SK-N-MC (cell line): Measurements from ENCODE around the gene BRD9.

Source experiments
- DNase-seq: peaks from one replicate; pipeline ENCODE4 v3.0.0-alpha.2; 2011; ENCODE audit warnings: low read depth, low spot score
- H3K27ac ChIP-seq: fragments of 200-600 bp; sonication (generic); 2 replicates; pipeline ENCODE4 v1.5.1; 2016; ENCODE audit warnings: mixed run types
- H3K36me3 ChIP-seq: fragments of 200-600 bp; sonication (generic); 2 replicates; pipeline ENCODE4 v1.6.1; 2017; ENCODE audit warnings: antibody characterized with exemption, low read length, mixed read lengths; ENCODE audit not compliant: insufficient read depth
- H3K4me3 ChIP-seq: fragments of 200-600 bp; sonication (generic); 2 replicates; pipeline ENCODE4 v1.5.1; 2016
- H3K9ac ChIP-seq: fragments of 200-600 bp; sonication (generic); 2 replicates; pipeline ENCODE4 v1.8.0; 2017; ENCODE audit warnings: mixed run types, mixed read lengths; ENCODE audit not compliant: insufficient read length
- H3K9me3 ChIP-seq: fragments of 200-600 bp; sonication (generic); 2 replicates; pipeline ENCODE4 v1.6.1; 2017; ENCODE audit warnings: low read depth, mild to moderate bottlenecking, antibody characterized with exemption, low read length, moderate library complexity, mixed read lengths
- EZH2 ChIP-seq: fragments of 200-600 bp; sonication (generic); IDR thresholded peaks from one replicate; pipeline ENCODE4 v1.6.1; 2017; ENCODE audit warnings: antibody characterized with exemption
- FOXP2 ChIP-seq: optimal IDR thresholded peaks from 2 replicates; pipeline ENCODE3; 2011; ENCODE audit warnings: mild to moderate bottlenecking, moderate library complexity; ENCODE audit not compliant: insufficient read depth; ENCODE audit errors: extremely low read length, control extremely low read depth
- POLR2AphosphoS5 ChIP-seq: IDR thresholded peaks from 2 replicates; pipeline ENCODE4 v1.6.1; 2012; ENCODE audit warnings: mild to moderate bottlenecking, low read depth, low read length, borderline replicate concordance

The BRD9 gene

DNA sequence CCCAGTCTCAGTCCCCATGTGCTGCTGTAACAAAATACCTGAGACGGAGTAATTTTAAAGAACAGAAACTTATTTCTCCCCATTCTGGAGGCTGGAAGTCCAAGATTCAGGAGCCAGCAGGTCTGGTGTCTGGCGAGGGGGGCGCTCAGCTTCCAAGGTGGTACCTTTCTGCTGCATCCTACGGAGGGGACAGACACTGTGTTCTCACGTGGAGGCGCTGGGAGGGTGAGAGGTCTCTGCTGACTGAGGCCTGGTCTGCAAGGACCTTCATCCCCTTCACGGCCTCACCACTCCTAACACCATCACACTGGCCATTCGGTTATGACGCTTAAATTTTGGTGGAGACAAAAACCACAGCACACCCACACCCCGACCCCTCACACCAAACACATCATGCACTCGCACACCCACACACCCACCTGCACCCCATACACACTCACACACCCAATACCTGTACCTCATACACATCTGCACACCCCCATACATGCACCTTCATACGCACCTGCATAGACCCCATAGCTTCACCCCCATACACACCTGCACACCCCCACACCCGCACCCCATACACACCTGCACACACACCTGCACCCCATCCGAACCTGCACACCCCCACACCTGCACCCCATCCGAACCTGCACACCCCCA lies 32.0 kb downstream of the BRD9 start:
- TF ChIP-seq POLR2AphosphoS5 (no peak), FOXP2 (no peak), EZH2 (no peak)
- Histone ChIP-seq H3K27ac (no peak overlapping the region), H3K36me3 (peaks cover 18% of the 10 kb centered on the region; the same call in 1 of the 2 replicates), H3K9me3 (no peaks in the 10 kb centered on the region), H3K4me3 (no peak overlapping the region), H3K9ac (no peak overlapping the region)
- DNase-seq = no peak

- no peak overlapping the region for H3K9ac ChIP-seq
- H3K27ac ChIP-seq = no peak overlapping the region
- H3K9me3 ChIP-seq = no peaks in the 10 kb centered on the region
Measured at GRCh38 chr5:859798-860296, 32.8 kb downstream of the BRD9 start.

GRCh38 chr5:859391-859790 lies 33.2 kb downstream of the BRD9 start:
- Histone ChIP-seq H3K27ac (no peak overlapping the region), H3K9me3 (no peaks in the 10 kb centered on the region), H3K9ac (no peak overlapping the region), H3K36me3 (peaks cover 10% of the 10 kb centered on the region; the same call in 1 of the 2 replicates), H3K4me3 (no peak overlapping the region)
- no peak for DNase-seq
- TF ChIP-seq EZH2 = no peak
- no peak for TF ChIP-seq FOXP2
- no peak for TF ChIP-seq POLR2AphosphoS5

More at GRCh38 chr5:859798-860296, 32.8 kb downstream of the BRD9 start:
- DNase-seq = no peak
- Histone ChIP-seq H3K36me3 (peaks cover 10% of the 10 kb centered on the region; the same call in 1 of the 2 replicates), H3K4me3 (no peak overlapping the region)
- TF ChIP-seq FOXP2 (no peak), POLR2AphosphoS5 (no peak), EZH2 (no peak)

- no peak overlapping the region for H3K9ac ChIP-seq
- H3K27ac ChIP-seq = no peak overlapping the region
- DNase-seq = no peak
- H3K9me3 ChIP-seq = no peaks in the 10 kb centered on the region
- H3K4me3 ChIP-seq = no peak overlapping the region
- no peak for TF ChIP-seq FOXP2
- no peak for TF ChIP-seq POLR2AphosphoS5
- TF ChIP-seq EZH2 = no peak
- H3K36me3 ChIP-seq = peaks cover 7% of the 10 kb centered on the region; the same call in 1 of the 2 replicates
Measured at GRCh38 chr5:858726-859125, 33.9 kb downstream of the BRD9 start.

- no peak overlapping the region for H3K4me3 ChIP-seq
- H3K9me3 ChIP-seq = no peaks in the 10 kb centered on the region
- TF ChIP-seq EZH2 (no peak), POLR2AphosphoS5 (no peak), FOXP2 (no peak)
- DNase-seq = no peak
- no peak overlapping the region for H3K27ac ChIP-seq
- no peaks in the 10 kb centered on the region for H3K36me3 ChIP-seq
- H3K9ac ChIP-seq = no peak overlapping the region
Measured at GRCh38 chr5:856531-857425, 35.8 kb downstream of the BRD9 start.

- TF ChIP-seq POLR2AphosphoS5 = no peak
- no peak for TF ChIP-seq EZH2
- TF ChIP-seq FOXP2 = no peak
- no peak overlapping the region for H3K27ac ChIP-seq
- H3K9ac ChIP-seq = no peak overlapping the region
- H3K4me3 ChIP-seq = no peak overlapping the region
- no peak for DNase-seq
- no peaks in the 10 kb centered on the region for H3K36me3 ChIP-seq
- H3K9me3 ChIP-seq = no peaks in the 10 kb centered on the region
Measured at GRCh38 chr5:855771-856530, 36.6 kb downstream of the BRD9 start.

DNA sequence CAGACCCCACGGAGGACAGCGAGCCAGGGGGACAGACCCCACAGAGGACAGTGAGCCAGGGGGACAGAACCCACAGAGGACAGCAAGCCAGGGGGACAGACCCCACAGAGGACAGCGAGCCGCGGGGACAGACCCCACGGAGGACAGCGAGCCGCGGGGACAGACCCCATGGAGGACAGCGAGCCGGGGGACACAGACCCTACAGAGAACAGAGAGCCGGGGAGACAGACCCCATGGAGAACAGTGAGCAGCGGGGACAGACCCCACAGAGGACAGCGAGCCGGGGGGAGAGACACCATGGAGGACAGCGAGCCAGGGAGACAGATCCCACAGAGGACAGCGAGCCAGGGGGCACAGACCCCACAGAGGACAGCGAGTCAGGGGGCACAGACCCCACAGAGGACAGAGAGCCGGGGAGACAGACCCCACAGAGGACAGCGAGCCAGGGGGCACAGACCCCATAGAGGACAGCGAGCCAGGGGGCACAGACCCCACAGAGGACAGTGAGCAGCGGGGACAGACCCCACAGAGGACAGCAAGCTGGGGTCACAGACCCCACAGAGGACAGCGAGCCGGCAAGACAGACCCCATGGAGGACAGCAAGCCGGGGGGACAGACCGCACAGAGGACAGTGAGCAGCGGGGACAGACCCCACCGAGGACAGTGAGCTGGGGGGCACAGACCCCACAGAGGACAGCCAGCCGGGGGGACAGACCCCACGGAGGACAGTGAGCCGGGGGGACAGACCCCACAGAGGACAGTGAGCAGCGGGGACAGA lies 37.4 kb downstream of the BRD9 start:
- Histone ChIP-seq H3K9ac (no peak overlapping the region), H3K36me3 (no peaks in the 10 kb centered on the region), H3K9me3 (no peaks in the 10 kb centered on the region), H3K4me3 (no peak overlapping the region), H3K27ac (no peak overlapping the region)
- DNase-seq = no peak
- TF ChIP-seq POLR2AphosphoS5 (no peak), FOXP2 (no peak), EZH2 (no peak)
